Coronary artery (tissue), 2 donors: ENCODE data around the gene CWF19L2.

ENCODE experiments used
- DNase-seq: peaks from one replicate; pipeline ENCODE4 v3.0.0-alpha.2; 2017; ENCODE audit warnings: low spot score
- H3K27ac ChIP-seq, 2 donors: fragments of 200-600 bp; sonication (generic); one replicate each; pipeline ENCODE4 v1.5.1; 2016 to 2019
- H3K4me3 ChIP-seq: fragments of 200-600 bp; sonication (generic); 2 replicates; pipeline ENCODE4 v1.5.1; 2016; ENCODE audit warnings: mild to moderate bottlenecking, moderate library complexity
- CTCF ChIP-seq: fragments of 200-600 bp; sonication (generic); IDR thresholded peaks from one replicate; pipeline ENCODE4 v1.5.1; 2019; ENCODE audit warnings: antibody characterized with exemption

Gene CWF19L2

GRCh38 chr11:107370390-107370789, 87.2 kb downstream of the CWF19L2 start:
- no peak for DNase-seq
- no peak overlapping the region for H3K27ac ChIP-seq
- H3K4me3 ChIP-seq, result no peak overlapping the region
- no peak for TF ChIP-seq CTCF

- no peak for TF ChIP-seq CTCF
- no peak overlapping the region for H3K4me3 ChIP-seq
- no peak for DNase-seq
- H3K27ac ChIP-seq, result no peak overlapping the region
Measured at GRCh38 chr11:107359701-107360100, 97.9 kb downstream of the CWF19L2 start.

GRCh38 chr11:107357877-107358276, 99.7 kb downstream of the CWF19L2 start:
- no peak for TF ChIP-seq CTCF
- no peak for DNase-seq
- Histone ChIP-seq H3K4me3 (no peak overlapping the region), H3K27ac (no peak overlapping the region)

- H3K4me3 ChIP-seq, result no peak overlapping the region
- no peak for DNase-seq
- TF ChIP-seq CTCF, result no peak
- no peak overlapping the region for H3K27ac ChIP-seq
Measured at GRCh38 chr11:107354780-107355179, 102.8 kb downstream of the CWF19L2 start.

- no peak for DNase-seq
- H3K4me3 ChIP-seq, result no peak overlapping the region
- no peak overlapping the region for H3K27ac ChIP-seq
- no peak for TF ChIP-seq CTCF
Measured at GRCh38 chr11:107337917-107338316, 119.7 kb downstream of the CWF19L2 start.

- no peak for DNase-seq
- Histone ChIP-seq H3K4me3 (no peak overlapping the region), H3K27ac (no peak overlapping the region)
- no peak for TF ChIP-seq CTCF
Measured at GRCh38 chr11:107331728-107332127, 125.9 kb downstream of the CWF19L2 start.

GRCh38 chr11:107329164-107329563, 128.5 kb downstream of the CWF19L2 start:
- Histone ChIP-seq H3K4me3 (no peak overlapping the region), H3K27ac (no peak overlapping the region)
- TF ChIP-seq CTCF, result no peak
- DNase-seq, result no peak
